Naive thymus-derived CD8-positive, alpha-beta T cell (primary cell): ENCODE measurements around the gene DHX16. TPM values are rescaled to one million over a fixed set of nuclear protein-coding genes. Genes with fewer than 3 reads are reported as not detected.
"Not testable (repeated sequence)": the region's sequence is repeated elsewhere in the genome, so short reads cannot be mapped to it uniquely, and the experiment has no call there.

Experiments
- ATAC-seq, 2 donors: fragments of 150-1000 bp; cut with Tn5 transposase in 1 of 2; sonication (Bioruptor Pico), chemical (Tn5 transposase) in 1 of 2; 1 replicate in 1 of 2; 2 replicates in 1 of 2; pipeline ENCODE4 v1.10.0; 2021; ENCODE audit warnings: mild to moderate bottlenecking in 2 of 2, moderate library complexity in 2 of 2
- POLR2A ChIA-PET: fragments of 350-600 bp; sonication (Branson Sonifier 250); formaldehyde crosslinking; loops from one replicate; lab custom pipeline; 2021; ENCODE audit warnings: antibody characterized with exemption; lab: Charles Lee
- DNase-seq, 10 donors: peaks; one replicate each; pipeline versions ENCODE4 v3.0.0 to v3.0.0-alpha.2; 2020 to 2022
- H3K27ac Mint-ChIP-seq, 10 donors: one replicate each; pipeline ENCODE4 v1.8.0; 2020 to 2022; ENCODE audit warnings: mild to moderate bottlenecking in 10 of 10, mixed read lengths in 10 of 10, moderate library complexity in 4 of 10, inconsistent platforms in 1 of 10
- H3K27me3 Mint-ChIP-seq, 5 donors: one replicate each; pipeline ENCODE4 v1.8.0; 2021 to 2022; ENCODE audit warnings: mixed read lengths in 5 of 5
- H3K36me3 Mint-ChIP-seq, 3 donors: one replicate each; pipeline ENCODE4 v1.8.0; 2020 to 2022; ENCODE audit warnings: mixed read lengths in 3 of 3, mild to moderate bottlenecking in 2 of 3, inconsistent platforms in 1 of 3
- H3K4me1 Mint-ChIP-seq, 4 donors: one replicate each; pipeline ENCODE4 v1.8.0; 2021 to 2022; ENCODE audit warnings: mixed read lengths in 4 of 4
- H3K4me3 Mint-ChIP-seq, 10 donors: one replicate each; pipeline ENCODE4 v1.8.0; 2020 to 2022; ENCODE audit warnings: mild to moderate bottlenecking in 10 of 10, mixed read lengths in 10 of 10, moderate library complexity in 6 of 10, inconsistent platforms in 1 of 10
- H3K9me3 Mint-ChIP-seq, 9 donors: one replicate each; pipeline ENCODE4 v1.8.0; 2020 to 2022; ENCODE audit warnings: mixed read lengths in 9 of 9, mild to moderate bottlenecking in 3 of 9, inconsistent platforms in 1 of 9, moderate library complexity in 1 of 9
- polyA plus RNA-seq, 3 donors: library from polyadenylated mRNA; unstranded; fragments of 300-500 nt; fragmentation: Illumina TruSeq; gene quantifications; one replicate each; pipeline ENCODE4 v1.2.3, GENCODE V29; 2021
- total RNA-seq, 8 experiments: library from RNA in 2 of 8; stranded (reverse) in 2 of 8; gene quantifications; one replicate each; pipeline ENCODE4 v1.2.3 and lab custom pipeline; 2021 to 2026

Gene DHX16
- total and polyA plus RNA-seq, 5 experiments from 2014 or later = 17.7 to 45.6 (median 31.2) TPM

- ATAC-seq, POLR2A ChIA-PET, H3K4me3 Mint-ChIP-seq, H3K9me3 Mint-ChIP-seq, DNase-seq, H3K27me3 Mint-ChIP-seq: not testable (repeated sequence)
- Mint-ChIP-seq H3K36me3 (peaks cover 4 to 90% (median 29%) of the 10 kb centered on the region in 3 donors), H3K27ac (peak overlapping the region in 8 of 10 donors; percentile 25 to 80 (median 59)), H3K4me1 (peaks cover 20 to 33% (median 27%) of the 10 kb centered on the region in 4 donors)
Measured at GRCh38 chr6:30666300-30666699, 6.5 kb downstream of the DHX16 start.

- H3K27me3 Mint-ChIP-seq = no peaks in the 10 kb centered on the region
- no peak overlapping the region for H3K27ac Mint-ChIP-seq
- peaks cover 11 to 22% (median 16%) of the 10 kb centered on the region in 4 donors for H3K4me1 Mint-ChIP-seq
- no peak overlapping the region for H3K4me3 Mint-ChIP-seq
- ATAC-seq (no peak), DNase-seq (no peak)
- H3K9me3 Mint-ChIP-seq = no peaks in the 10 kb centered on the region
- POLR2A ChIA-PET = interaction anchor here (0.7 kb wide), 1 partner anchor 47 kb away, joined by 3 read pairs; the partner anchor contains the start of genes MRPS18B and PPP1R10
- H3K36me3 Mint-ChIP-seq = peaks cover 4 to 89% (median 28%) of the 10 kb centered on the region in 3 donors
Measured at GRCh38 chr6:30664994-30665767, 7.6 kb downstream of the DHX16 start.

GRCh38 chr6:30657922-30658321 lies 14.9 kb downstream of the DHX16 start:
- POLR2A ChIA-PET = interaction anchor here (0.7 kb wide), 2 partner anchors 76 to 94 kb away, joined by 3 to 5 read pairs; no protein-coding TSS in a partner anchor
- H3K4me1 Mint-ChIP-seq = peaks cover 0 to 14% (median 10%) of the 10 kb centered on the region in 4 donors
- H3K27ac Mint-ChIP-seq = peak overlapping the region in 4 of 10 donors; percentile 27 to 64 (median 48)
- H3K36me3 Mint-ChIP-seq = peaks cover 7 to 95% (median 24%) of the 10 kb centered on the region in 3 donors
- not testable (repeated sequence) for ATAC-seq, DNase-seq, H3K27me3 Mint-ChIP-seq, H3K4me3 Mint-ChIP-seq, H3K9me3 Mint-ChIP-seq

GRCh38 chr6:30657454-30657853 lies 15.4 kb downstream of the DHX16 start:
- ATAC-seq (no peak), DNase-seq (no peak)
- Mint-ChIP-seq H3K9me3 (no peaks in the 10 kb centered on the region), H3K27me3 (no peaks in the 10 kb centered on the region), H3K36me3 (peaks cover 7 to 95% (median 21%) of the 10 kb centered on the region in 3 donors), H3K27ac (peak overlapping the region in 6 of 10 donors; percentile 27 to 73 (median 48)), H3K4me1 (peaks cover 0 to 14% (median 9%) of the 10 kb centered on the region in 4 donors), H3K4me3 (no peak overlapping the region)
- POLR2A ChIA-PET = interaction anchor here (0.7 kb wide), 1 partner anchor 94 kb away, joined by 3 read pairs; no protein-coding TSS in a partner anchor

GRCh38 chr6:30656513-30656912 lies 16.3 kb downstream of the DHX16 start:
- Mint-ChIP-seq H3K27me3 (no peaks in the 10 kb centered on the region), H3K4me3 (no peak overlapping the region), H3K4me1 (peaks cover 0 to 9% (median 6%) of the 10 kb centered on the region in 4 donors), H3K27ac (peak overlapping the region in 1 of 10 donors; percentile 74), H3K9me3 (no peaks in the 10 kb centered on the region), H3K36me3 (peaks cover 7 to 95% (median 13%) of the 10 kb centered on the region in 3 donors)
- no peak for ATAC-seq
- DNase-seq = no peak
- POLR2A ChIA-PET = no interaction called here

- no peaks in the 10 kb centered on the region for H3K9me3 Mint-ChIP-seq
- peaks cover 7 to 95% (median 17%) of the 10 kb centered on the region in 3 donors for H3K36me3 Mint-ChIP-seq
- H3K4me3 Mint-ChIP-seq = no peak overlapping the region
- no peaks in the 10 kb centered on the region for H3K27me3 Mint-ChIP-seq
- DNase-seq (no peak), ATAC-seq (no peak)
- H3K27ac Mint-ChIP-seq = peak overlapping the region in 8 of 10 donors; percentile 21 to 73 (median 44)
- peaks cover 5 to 9% (median 6%) of the 10 kb centered on the region in 4 donors for H3K4me1 Mint-ChIP-seq
- POLR2A ChIA-PET = no interaction called here
Measured at GRCh38 chr6:30655743-30656094, 17.1 kb downstream of the DHX16 start.

- ATAC-seq = no peak
- Mint-ChIP-seq H3K4me3 (no peak overlapping the region), H3K4me1 (peaks cover 5 to 8% (median 6%) of the 10 kb centered on the region in 4 donors), H3K36me3 (peaks cover 7 to 93% (median 17%) of the 10 kb centered on the region in 3 donors), H3K9me3 (no peaks in the 10 kb centered on the region), H3K27me3 (no peaks in the 10 kb centered on the region), H3K27ac (peak overlapping the region in 8 of 10 donors; percentile 41 to 78 (median 56))
- DNase-seq = no peak
- POLR2A ChIA-PET = no interaction called here
Measured at GRCh38 chr6:30654798-30655742, 17.7 kb downstream of the DHX16 start.

- Mint-ChIP-seq H3K9me3 (no peaks in the 10 kb centered on the region), H3K27me3 (no peaks in the 10 kb centered on the region), H3K4me1 (peaks cover 10 to 25% (median 17%) of the 10 kb centered on the region in 4 donors), H3K36me3 (peaks cover 7 to 57% (median 14%) of the 10 kb centered on the region in 3 donors), H3K27ac (peak overlapping the region in 4 of 10 donors; percentile 53 to 78 (median 62)), H3K4me3 (peak overlapping the region in 1 of 10 donors; percentile 17)
- ATAC-seq (no peak), DNase-seq (no peak)
- POLR2A ChIA-PET = interaction anchor here (0.6 to 1.1 kb wide), 3 partner anchors 17 to 36 kb away, joined by 3 read pairs; no protein-coding TSS in a partner anchor
Measured at GRCh38 chr6:30651143-30651542, 21.7 kb downstream of the DHX16 start.

- POLR2A ChIA-PET = interaction anchor here (0.6 to 1.8 kb wide), 9 partner anchors 13 to 80 kb away, joined by 3 to 13 read pairs (median 3); partner anchors contain the start of genes MRPS18B and PPP1R10
- no peaks in the 10 kb centered on the region for H3K9me3 Mint-ChIP-seq
- H3K4me1 Mint-ChIP-seq = peaks cover 21 to 43% (median 29%) of the 10 kb centered on the region in 4 donors
Measured at GRCh38 chr6:30647242-30648116, 25.3 kb downstream of the DHX16 start.

GRCh38 chr6:30646450-30647241 lies 26.2 kb downstream of the DHX16 start, which contains the start of gene C6orf136:
TSS of gene C6orf136 (plus strand) at chr6:30647133. CDS start at chr6:30647232, 99 bp downstream.
- peak; percentile 79 to 80 for ATAC-seq
- Mint-ChIP-seq H3K4me1 (peaks cover 25 to 48% (median 33%) of the 10 kb centered on the region in 4 donors), H3K27me3 (no peaks in the 10 kb centered on the region), H3K9me3 (no peaks in the 10 kb centered on the region), H3K4me3 (peak within 1 kb of the TSS; percentile 80 to 93 (median 87)), H3K27ac (peak within 1 kb of the TSS; percentile 71 to 96 (median 93)), H3K36me3 (peaks cover 0 to 32% (median 4%) of the 10 kb centered on the region in 3 donors)
- POLR2A ChIA-PET = interaction anchor here (0.6 to 1.8 kb wide), 10 partner anchors 13 to 185 kb away, joined by 3 to 13 read pairs (median 4); partner anchors contain the start of genes DHX16, MRPS18B and PPP1R10
- DNase-seq = peak in 9 of 10 donors; percentile 88 to 96 (median 93)

More at GRCh38 chr6:30647242-30648116, 25.3 kb downstream of the DHX16 start:
- ATAC-seq = peak; percentile 69 to 74
- Mint-ChIP-seq H3K4me3 (peak overlapping the region; percentile 80 to 93 (median 87)), H3K27ac (peak overlapping the region; percentile 71 to 96 (median 93)), H3K36me3 (peaks cover 0 to 40% (median 4%) of the 10 kb centered on the region in 3 donors), H3K27me3 (no peaks in the 10 kb centered on the region)
- DNase-seq = peak in 9 of 10 donors; percentile 47 to 85 (median 66)
